PC-9 (cell line): ENCODE measurements around the gene FAM81A. TPM values are rescaled to one million over a fixed set of nuclear protein-coding genes. Genes with fewer than 3 reads are reported as not detected.

ENCODE experiments used
- BruUV-seq: library from RNA; stranded (reverse); fragments of 400-500 nt; replicated peaks from 2 replicates; lab custom pipeline; 2021; lab: Mats Ljungman, UMichigan
- CTCF ChIA-PET: fragments of 300-600 bp; sonication (Branson Sonifier 250); formaldehyde crosslinking; loops from one replicate; lab custom pipeline; 2022; ENCODE audit warnings: antibody characterized with exemption; lab: Charles Lee
- POLR2A ChIA-PET: fragments of 300-600 bp; sonication (Branson Sonifier 250); formaldehyde crosslinking; loops from one replicate; lab custom pipeline; 2022; ENCODE audit warnings: antibody characterized with exemption; ENCODE audit not compliant: unreplicated experiment; lab: Charles Lee
- DNase-seq, 2 experiments: peaks; one replicate each; pipeline versions ENCODE4 v3.0.0 to v3.0.0-alpha.2; 2015 to 2022; ENCODE audit warnings: mixed read lengths in 1 of 2
- H2AFZ ChIP-seq: fragments of 200-600 bp; sonication (generic); 2 replicates; pipeline ENCODE4 v1.8.1; 2017; ENCODE audit warnings: antibody characterized with exemption
- H3F3A ChIP-seq: fragments of 200-600 bp; sonication (generic); 2 replicates; pipeline ENCODE4 v1.8.1; 2017; ENCODE audit warnings: antibody characterized with exemption, mild to moderate bottlenecking, low read depth; ENCODE audit not compliant: insufficient read depth
- H3K27ac ChIP-seq: fragments of 200-600 bp; sonication (generic); 2 replicates; pipeline ENCODE4 v1.6.1; 2016; ENCODE audit warnings: mixed run types
- H3K27me3 ChIP-seq: fragments of 200-600 bp; sonication (generic); 2 replicates; pipeline ENCODE4 v1.6.1; 2016; ENCODE audit warnings: low read depth, mixed run types; ENCODE audit not compliant: insufficient read depth
- H3K36me3 ChIP-seq: fragments of 200-600 bp; sonication (generic); 2 replicates; pipeline ENCODE4 v1.6.1; 2016; ENCODE audit warnings: low read depth, mixed run types
- H3K4me1 ChIP-seq: fragments of 200-600 bp; sonication (generic); replicated peaks from 2 replicates; pipeline ENCODE4 v1.6.1; 2016; ENCODE audit warnings: mixed run types; ENCODE audit not compliant: insufficient read depth
- H3K4me2 ChIP-seq: fragments of 200-600 bp; sonication (generic); 2 replicates; pipeline ENCODE4 v1.6.1; 2017; ENCODE audit warnings: mixed run types
- H3K4me3 ChIP-seq: fragments of 200-600 bp; sonication (generic); 2 replicates; pipeline ENCODE4 v1.6.1; 2016; ENCODE audit warnings: mixed run types
- H3K79me2 ChIP-seq: fragments of 200-600 bp; sonication (generic); 2 replicates; pipeline ENCODE4 v1.6.1; 2017; ENCODE audit warnings: low read depth, mixed run types
- H3K9me2 ChIP-seq: fragments of 200-600 bp; sonication (generic); 2 replicates; pipeline ENCODE4 v1.8.1; 2017; ENCODE audit warnings: mild to moderate bottlenecking; ENCODE audit not compliant: insufficient read depth
- H3K9me3 ChIP-seq: fragments of 200-600 bp; sonication (generic); 2 replicates; pipeline ENCODE4 v1.8.1; 2016; ENCODE audit warnings: low read depth; ENCODE audit not compliant: insufficient read depth
- H4K20me1 ChIP-seq: fragments of 200-600 bp; sonication (generic); 2 replicates; pipeline ENCODE4 v1.8.1; 2017; ENCODE audit not compliant: insufficient read depth
- CTCF ChIP-seq: fragments of 200-600 bp; sonication (generic); conservative IDR thresholded peaks from 2 replicates; pipeline ENCODE4 v1.6.1; 2017; ENCODE audit warnings: mixed run types, antibody characterized with exemption, mild to moderate bottlenecking, moderate library complexity
- EZH2 ChIP-seq: fragments of 200-600 bp; sonication (generic); IDR thresholded peaks from 2 replicates; pipeline ENCODE4 v1.8.0; 2017; ENCODE audit warnings: antibody characterized with exemption, low read depth
- intact Hi-C: fragments of 100-400 bp; cut with micrococcal nuclease; formaldehyde crosslinking; loops from one replicate; pipeline ENCODE4 v1.10.0; 2022; ENCODE audit not compliant: unreplicated experiment
- total RNA-seq: library from RNA; stranded (reverse); gene quantifications from 2 replicates; pipeline ENCODE4 v1.2.3, GENCODE V29; 2021

Gene FAM81A
- total RNA-seq, 1 experiment from 2014 or later = 7.0 TPM

- no peak for DNase-seq
- H3F3A ChIP-seq = peaks cover 4% of the 10 kb centered on the region; the same call in 1 of the 2 replicates
- no peaks in the 10 kb centered on the region for H3K36me3 ChIP-seq
- H3K9me3 ChIP-seq = no peaks in the 10 kb centered on the region
- ChIA-PET POLR2A (no interaction called here), CTCF (interaction anchor here (0.7 kb wide), 1 partner anchor 378 kb away, joined by 8 read pairs; no protein-coding TSS in a partner anchor)
- H3K4me2 ChIP-seq = no peak overlapping the region
- H3K27ac ChIP-seq = no peak overlapping the region
- TF ChIP-seq CTCF = no peak
- TF ChIP-seq EZH2 = no peak
- intact Hi-C loops = no loop called here
- H3K4me1 ChIP-seq = peaks cover 29% of the 10 kb centered on the region
- H2AFZ ChIP-seq = no peak overlapping the region
- no TSS peak for BruUV-seq
- H3K27me3 ChIP-seq = no peaks in the 10 kb centered on the region
- no peaks in the 10 kb centered on the region for H3K79me2 ChIP-seq
- H3K4me3 ChIP-seq = no peak overlapping the region
- no peaks in the 10 kb centered on the region for H4K20me1 ChIP-seq
- no peaks in the 10 kb centered on the region for H3K9me2 ChIP-seq
These were observed 110.7 kb downstream of the FAM81A start for GRCh38 chr15:59548501-59549226.

GRCh38 chr15:59549301-59550185 is 111.6 kb downstream of the FAM81A start:
- no peaks in the 10 kb centered on the region for H3K36me3 ChIP-seq
- CTCF ChIA-PET = no interaction called here
- no peaks in the 10 kb centered on the region for H3K79me2 ChIP-seq
- BruUV-seq = no TSS peak
- no peak overlapping the region for H3K4me2 ChIP-seq
- H3K4me1 ChIP-seq = peaks cover 31% of the 10 kb centered on the region
- intact Hi-C loops = no loop called here
- peaks cover 10% of the 10 kb centered on the region; the same call in 1 of the 2 replicates for H3F3A ChIP-seq
- POLR2A ChIA-PET = no interaction called here
- no peaks in the 10 kb centered on the region for H3K27me3 ChIP-seq
- H3K9me2 ChIP-seq = no peaks in the 10 kb centered on the region
- no peak overlapping the region for H3K4me3 ChIP-seq
- no peaks in the 10 kb centered on the region for H3K9me3 ChIP-seq
- no peak overlapping the region for H2AFZ ChIP-seq
- no peak for TF ChIP-seq CTCF
- no peak for TF ChIP-seq EZH2
- DNase-seq = no peak
- H4K20me1 ChIP-seq = no peaks in the 10 kb centered on the region
- no peak overlapping the region for H3K27ac ChIP-seq

GRCh38 chr15:59550530-59550929 is 112.5 kb downstream of the FAM81A start:
- CTCF ChIA-PET = no interaction called here
- intact Hi-C loops = no loop called here
- H3K27ac ChIP-seq = no peak overlapping the region

More at GRCh38 chr15:59550530-59550929, 112.5 kb downstream of the FAM81A start:
- Histone ChIP-seq H3F3A (peaks cover 12% of the 10 kb centered on the region; the same call in 1 of the 2 replicates), H3K4me3 (no peak overlapping the region), H3K9me3 (no peaks in the 10 kb centered on the region), H3K27me3 (no peaks in the 10 kb centered on the region), H2AFZ (no peak overlapping the region), H3K4me2 (0 out of 2 replicates have a peak overlapping the region, but pooled peaks have one; percentile 44), H3K9me2 (no peaks in the 10 kb centered on the region), H3K79me2 (no peaks in the 10 kb centered on the region), H3K36me3 (no peaks in the 10 kb centered on the region), H4K20me1 (no peaks in the 10 kb centered on the region), H3K4me1 (peaks cover 41% of the 10 kb centered on the region)
- POLR2A ChIA-PET = no interaction called here
- DNase-seq = no peak
- no TSS peak for BruUV-seq
- no peak for TF ChIP-seq EZH2
- no peak for TF ChIP-seq CTCF
